HG02678 (cell line): Measurements from ENCODE around the gene ABCB11.

Source experiments
- ATAC-seq: cut with Tn5 transposase; IDR thresholded peaks from one replicate; pipeline ENCODE4 v1.9.1; 2021; ENCODE audit warnings: mild to moderate bottlenecking, moderate library complexity; ENCODE audit not compliant: unreplicated experiment

Gene ABCB11

DNA sequence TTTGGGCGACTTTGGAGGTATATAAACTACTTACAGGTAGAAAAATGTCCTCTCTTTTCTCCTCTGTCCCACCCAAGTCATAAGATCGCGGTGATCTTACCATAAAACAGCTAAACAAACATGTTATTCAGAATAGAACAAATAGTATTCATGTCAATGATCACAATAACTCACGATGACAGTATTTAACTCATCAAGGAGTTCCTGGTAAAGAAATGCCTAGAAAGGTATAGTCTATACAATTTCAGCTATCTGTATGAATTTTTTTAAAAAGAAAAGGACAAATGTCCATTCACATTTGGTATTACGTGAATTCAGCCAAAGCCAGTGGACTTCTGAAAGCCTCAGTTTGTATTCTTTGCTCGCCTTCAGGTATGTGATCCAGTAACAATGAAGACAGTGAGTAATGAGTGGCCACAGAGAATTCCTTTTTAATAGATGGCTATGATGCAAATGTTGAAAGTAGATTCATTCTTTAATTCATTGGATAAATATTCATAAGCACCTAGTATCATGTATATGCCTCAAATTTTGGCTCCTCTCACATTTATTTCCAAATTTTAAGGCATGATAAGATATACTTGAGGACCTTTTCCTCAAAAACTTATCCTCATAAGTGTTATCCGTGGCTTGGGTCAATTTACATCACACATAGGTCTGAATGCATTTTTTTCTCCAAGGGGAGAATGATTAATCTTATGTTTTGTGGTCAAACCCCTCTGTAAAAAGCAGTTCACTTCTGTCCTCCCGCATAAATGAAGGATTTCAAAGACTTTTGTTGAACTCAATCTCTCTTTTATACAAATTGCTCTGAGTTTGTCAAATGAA is 20.3 kb downstream of the ABCB11 start:
- no peak for ATAC-seq

DNA sequence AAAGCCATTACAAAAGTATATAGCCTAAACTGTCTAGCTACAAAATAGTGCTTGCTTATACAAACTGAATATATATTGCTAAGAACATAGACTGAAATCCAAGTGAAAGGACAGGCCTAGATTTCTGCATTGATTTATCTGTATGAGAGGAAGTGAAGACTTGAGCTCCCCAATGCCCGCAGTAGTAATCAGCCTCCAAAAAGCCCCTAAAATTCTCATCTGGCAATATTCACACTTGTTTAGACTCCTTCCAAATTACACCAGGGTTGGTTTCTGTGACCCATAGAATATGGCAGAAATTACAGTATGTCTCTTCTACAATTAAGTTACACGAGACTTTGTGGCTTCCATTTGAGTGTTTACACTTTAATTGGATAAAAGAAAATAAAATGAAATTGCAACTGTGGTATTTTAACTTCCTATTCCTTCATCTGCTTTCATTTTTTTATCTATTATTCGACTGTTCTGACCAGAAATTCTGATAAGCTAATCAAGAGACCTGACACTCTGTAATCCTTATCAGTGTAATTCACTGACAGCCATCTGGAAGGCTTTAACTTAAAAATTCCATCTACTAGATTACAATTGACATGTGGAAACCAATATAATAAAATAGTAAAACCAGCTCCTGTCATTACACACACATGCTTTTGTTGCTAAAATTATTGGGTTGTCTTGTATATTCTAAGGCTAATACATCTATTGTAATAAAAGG is 21.1 kb downstream of the ABCB11 start:
- ATAC-seq, result no peak

GRCh38 chr2:169007941-169008340 is 23.2 kb downstream of the ABCB11 start:
- ATAC-seq, result no peak

- no peak for ATAC-seq
Observed at GRCh38 chr2:169007356-169007755, 23.8 kb downstream of the ABCB11 start.

GRCh38 chr2:169006665-169007064 is 24.5 kb downstream of the ABCB11 start:
- no peak for ATAC-seq

- ATAC-seq, result no peak
Observed at GRCh38 chr2:169005994-169006393, 25.1 kb downstream of the ABCB11 start.

DNA sequence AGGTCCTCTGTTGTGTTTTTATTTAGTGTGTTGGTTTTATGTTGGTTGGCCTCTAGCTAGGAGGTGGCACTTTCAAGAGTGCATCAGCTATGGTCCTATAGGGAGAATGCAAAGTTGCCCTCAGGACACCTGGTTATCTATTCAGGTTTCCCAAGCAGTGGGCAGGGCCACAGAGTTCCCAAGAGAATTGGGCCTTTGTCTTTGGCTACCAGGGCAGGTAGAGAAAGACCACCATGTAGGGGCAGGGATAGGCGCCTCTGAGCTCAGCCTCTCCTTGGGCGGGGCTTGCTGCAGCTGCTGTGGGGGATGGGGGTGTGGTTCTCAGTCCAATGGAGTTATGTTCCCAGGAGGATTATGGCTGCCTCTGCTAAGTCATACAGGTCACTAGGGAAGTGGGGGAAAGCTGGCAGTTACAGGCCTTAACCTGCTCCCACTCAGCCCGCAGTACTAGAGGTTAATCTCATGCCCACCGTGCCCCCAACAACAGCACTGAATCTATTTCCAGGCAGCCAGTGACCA is 26.0 kb downstream of the ABCB11 start:
- no peak for ATAC-seq

DNA sequence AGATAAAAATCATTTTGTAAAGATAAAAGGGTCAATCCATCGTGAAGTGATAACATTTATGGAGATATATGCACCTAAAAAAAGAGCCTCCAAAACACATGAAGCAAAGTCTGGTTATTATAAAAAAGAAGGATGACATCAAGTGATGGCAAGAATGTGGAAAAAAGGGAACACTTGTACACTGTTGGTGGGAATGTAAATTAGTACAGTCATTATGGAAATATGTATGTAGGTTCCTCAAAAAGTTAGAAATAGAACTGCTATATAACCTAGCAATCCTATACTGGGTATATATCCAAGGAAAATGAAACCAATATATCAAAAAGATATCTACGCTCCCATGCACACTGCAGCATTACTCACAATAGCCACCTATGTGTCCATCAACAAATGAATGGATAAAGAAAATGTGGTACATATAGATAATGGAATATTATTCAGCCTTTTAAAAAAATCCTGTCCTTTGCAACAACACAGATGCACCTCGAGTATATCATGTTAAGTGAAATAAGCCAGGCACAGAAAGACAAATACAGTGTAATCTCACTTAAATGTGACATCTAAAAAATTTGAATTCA is 28.9 kb downstream of the ABCB11 start:
- ATAC-seq, result no peak

DNA sequence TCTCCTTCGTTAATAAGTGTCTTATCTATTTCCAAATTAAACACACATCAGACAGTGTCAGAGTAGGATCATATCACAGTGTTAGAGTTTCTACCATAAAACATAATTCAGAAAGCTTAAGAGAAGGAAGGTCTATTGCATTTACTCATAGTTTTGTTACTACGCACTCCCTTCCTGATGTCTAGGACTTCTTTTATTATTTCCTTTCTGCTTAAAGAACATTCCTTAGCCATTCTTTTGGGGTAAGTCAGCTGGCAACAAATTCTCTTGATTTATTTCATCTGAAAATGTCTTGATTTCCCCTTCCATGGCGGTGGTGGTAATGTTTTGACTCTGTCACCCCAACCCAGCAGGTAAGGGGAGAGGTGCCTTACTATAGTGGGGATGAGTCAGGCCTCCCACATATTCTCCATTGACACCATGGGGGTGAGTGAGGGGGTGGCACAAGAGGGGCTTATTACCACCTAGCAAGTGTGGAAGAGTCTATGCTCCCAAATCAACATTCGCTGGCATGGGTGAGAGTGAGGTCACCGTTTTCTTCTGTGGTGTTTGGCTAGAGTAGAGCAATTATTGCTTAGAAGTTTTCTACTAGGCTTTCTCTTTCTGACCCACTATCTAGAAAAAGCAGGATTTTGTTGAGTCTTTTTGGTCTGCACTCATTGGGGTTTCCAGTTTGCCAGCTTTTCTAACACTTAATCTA is 29.9 kb downstream of the ABCB11 start:
- ATAC-seq, result no peak

GRCh38 chr2:168999668-169000213 is 31.4 kb downstream of the ABCB11 start:
- ATAC-seq, result no peak

DNA sequence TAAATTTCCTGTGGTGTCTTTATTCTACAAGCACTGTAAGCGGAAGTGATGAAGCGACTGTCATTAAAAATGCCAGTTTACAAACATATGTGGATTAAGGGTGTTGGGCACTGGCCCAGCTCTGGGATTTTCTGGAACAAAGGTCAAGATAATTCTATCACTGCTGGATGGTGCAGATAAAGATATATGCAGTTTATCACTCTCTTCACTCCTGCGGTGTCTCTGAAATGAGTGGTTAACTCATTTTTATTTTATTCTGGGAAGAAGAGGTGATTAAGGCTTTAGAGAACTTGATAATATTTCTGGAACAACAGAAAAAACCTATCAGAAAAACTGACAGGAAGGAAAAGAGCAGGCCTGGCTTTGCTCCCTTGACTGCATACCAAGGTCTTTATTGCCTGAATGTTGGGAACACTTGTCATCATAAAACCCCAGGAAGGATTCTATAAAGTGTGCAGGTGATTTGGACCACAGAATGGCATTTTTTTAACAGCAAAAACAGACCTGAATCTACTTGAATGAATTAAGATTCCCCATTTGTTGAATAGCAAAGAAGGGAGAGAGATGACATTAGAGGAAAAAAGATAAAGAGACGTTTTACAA is 32.4 kb downstream of the ABCB11 start:
- no peak for ATAC-seq

DNA sequence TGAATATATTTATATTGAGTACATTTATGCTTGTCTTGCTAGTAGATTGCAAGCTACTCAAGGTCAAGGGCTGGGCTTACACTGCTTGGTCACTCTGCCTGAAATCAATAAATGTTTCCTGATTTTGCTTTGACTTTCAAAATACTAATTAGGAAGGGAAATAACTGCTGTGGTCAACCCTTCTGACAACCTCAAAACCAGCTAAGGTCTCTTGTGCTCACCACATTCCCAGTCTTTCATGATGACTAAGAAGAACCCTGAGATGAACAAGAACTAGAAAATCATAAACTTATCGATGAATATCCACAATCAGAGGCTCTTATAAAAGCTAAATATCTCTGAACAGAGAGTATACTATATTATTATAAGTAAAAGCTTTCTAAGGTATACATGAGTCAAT is 33.3 kb downstream of the ABCB11 start:
- ATAC-seq, result no peak

GRCh38 chr2:168997118-168997521 is 34.0 kb downstream of the ABCB11 start:
- ATAC-seq, result no peak

DNA sequence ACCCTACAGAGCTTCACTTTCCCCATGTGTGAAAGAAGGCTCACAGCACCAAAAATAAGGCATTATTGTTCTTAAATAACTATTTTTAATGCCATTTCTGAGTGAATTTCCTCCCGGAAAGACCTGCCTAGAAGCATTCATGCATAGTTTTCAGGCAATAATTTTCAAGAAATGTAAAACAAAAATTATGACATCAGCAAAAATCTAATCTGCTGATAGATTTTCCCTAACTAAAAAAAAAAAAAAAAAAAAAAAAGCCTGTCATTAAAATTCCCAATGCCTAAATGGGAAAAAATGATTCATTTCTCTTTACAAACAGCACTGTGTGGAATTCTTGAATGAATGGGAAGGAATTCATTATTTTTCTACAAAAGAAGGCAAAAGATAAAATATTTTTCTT is 35.4 kb downstream of the ABCB11 start:
- no peak for ATAC-seq

DNA sequence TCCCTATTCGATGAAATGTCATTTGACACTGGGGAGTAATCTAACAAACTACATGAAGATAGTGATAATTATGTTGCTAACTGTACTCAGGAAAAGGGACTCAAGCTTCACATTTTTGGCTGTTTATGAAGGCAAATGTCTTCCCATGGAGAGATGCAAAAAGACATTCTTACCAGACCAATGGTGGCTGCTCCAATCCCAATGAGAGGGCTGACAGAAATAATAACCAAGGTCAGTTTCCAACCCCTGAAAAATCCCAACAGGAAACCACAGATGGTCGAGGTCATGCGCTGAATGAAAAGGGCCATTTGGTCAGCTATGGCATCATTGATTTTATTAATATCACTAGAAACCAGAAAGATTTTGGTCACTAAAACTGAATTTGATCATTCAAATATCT is 37.6 kb downstream of the ABCB11 start:
- ATAC-seq, result no peak

GRCh38 chr2:168992591-168993349 is 38.4 kb downstream of the ABCB11 start:
- no peak for ATAC-seq

GRCh38 chr2:168992026-168992425 is 39.1 kb downstream of the ABCB11 start:
- no peak for ATAC-seq

DNA sequence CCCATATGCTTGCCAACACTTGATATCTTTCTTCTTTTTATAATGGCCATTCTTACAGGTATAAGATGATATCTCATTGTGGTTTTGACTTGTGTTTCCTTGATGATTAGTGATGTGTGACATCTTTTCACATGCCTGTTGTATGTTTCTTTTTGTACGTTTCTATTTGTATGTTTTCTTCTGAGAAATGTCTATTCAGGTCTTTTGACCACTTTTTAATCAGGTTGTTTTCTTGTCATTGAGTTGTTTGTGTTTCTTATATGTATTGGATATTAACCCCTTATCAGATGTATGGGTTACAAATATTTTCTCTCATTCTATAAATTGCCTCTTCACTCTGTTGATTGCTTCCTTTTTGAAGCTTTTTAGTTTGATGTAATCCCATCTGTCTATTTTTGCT is 42.4 kb downstream of the ABCB11 start:
- no peak for ATAC-seq

- ATAC-seq, result no peak
Observed at GRCh38 chr2:168986398-168986943, 44.7 kb downstream of the ABCB11 start.
